ENCODE results near the gene TRAF7.

TRAF7 gene

GRCh38 chr16:2196981-2197511 lies 41.5 kb downstream of the TRAF7 start:
- H3K4me3 ChIP-seq (ENCODE audit: insufficient read depth, low read length, poor library complexity, severe bottlenecking), result no peak overlapping the region
- no peaks in the 10 kb centered on the region for H3K27me3 ChIP-seq (ENCODE audit: low read length)
- TF ChIP-seq CTCF (IDR thresholded peaks at IDR 0.05; ENCODE audit: insufficient read depth, low read length, poor library complexity, severe bottlenecking) (no peak), EZH2phosphoT487 (conservative IDR thresholded peaks at IDR 0.05; ENCODE audit: low read length) (no peak)

GRCh38 chr16:2197765-2198164 lies 42.2 kb downstream of the TRAF7 start:
- TF ChIP-seq EZH2phosphoT487 (conservative IDR thresholded peaks at IDR 0.05; ENCODE audit: low read length) (no peak), CTCF (IDR thresholded peaks at IDR 0.05; ENCODE audit: insufficient read depth, low read length, poor library complexity, severe bottlenecking) (no peak)
- Histone ChIP-seq H3K27me3 (ENCODE audit: low read length) (no peaks in the 10 kb centered on the region), H4K20me1 (ENCODE audit: low read depth, low read length) (no peaks in the 10 kb centered on the region), H3K9me2 (replicated peaks; ENCODE audit: insufficient read depth, low read length) (no peaks in the 10 kb centered on the region), H3F3A (ENCODE audit: insufficient read depth) (0 out of 2 replicates have a peak, but pooled peaks cover 8% of the 10 kb centered on the region), H3K36me3 (ENCODE audit: low read length) (no peaks in the 10 kb centered on the region), H3K9me3 (ENCODE audit: insufficient read depth, low read length) (no peaks in the 10 kb centered on the region), H3K79me2 (ENCODE audit: insufficient read depth, low read length) (no peaks in the 10 kb centered on the region), H3K9ac (ENCODE audit: low read length) (no peak overlapping the region), H3K4me2 (ENCODE audit: low read depth, low read length, poor library complexity, severe bottlenecking) (no peak overlapping the region), H3K27ac (ENCODE audit: low read depth, low read length) (no peak overlapping the region), H3K4me3 (ENCODE audit: insufficient read depth, low read length, poor library complexity, severe bottlenecking) (no peak overlapping the region), H2AFZ (ENCODE audit: low read depth, low read length, severe bottlenecking) (no peak overlapping the region)

More at GRCh38 chr16:2196981-2197511, 41.5 kb downstream of the TRAF7 start:
- Histone ChIP-seq H3K9me3 (ENCODE audit: insufficient read depth, low read length) (no peaks in the 10 kb centered on the region), H3K9ac (ENCODE audit: low read length) (no peak overlapping the region), H3K79me2 (ENCODE audit: insufficient read depth, low read length) (no peaks in the 10 kb centered on the region), H2AFZ (ENCODE audit: low read depth, low read length, severe bottlenecking) (no peak overlapping the region), H3K27ac (ENCODE audit: low read depth, low read length) (no peak overlapping the region), H4K20me1 (ENCODE audit: low read depth, low read length) (no peaks in the 10 kb centered on the region), H3F3A (ENCODE audit: insufficient read depth) (0 out of 2 replicates have a peak, but pooled peaks cover 8% of the 10 kb centered on the region), H3K4me2 (ENCODE audit: low read depth, low read length, poor library complexity, severe bottlenecking) (no peak overlapping the region), H3K9me2 (replicated peaks; ENCODE audit: insufficient read depth, low read length) (no peaks in the 10 kb centered on the region), H3K36me3 (ENCODE audit: low read length) (no peaks in the 10 kb centered on the region)

- Histone ChIP-seq H3K27me3 (ENCODE audit: low read length) (no peaks in the 10 kb centered on the region), H3F3A (ENCODE audit: insufficient read depth) (0 out of 2 replicates have a peak, but pooled peaks cover 8% of the 10 kb centered on the region), H2AFZ (ENCODE audit: low read depth, low read length, severe bottlenecking) (no peak overlapping the region), H3K4me3 (ENCODE audit: insufficient read depth, low read length, poor library complexity, severe bottlenecking) (no peak overlapping the region), H3K9ac (ENCODE audit: low read length) (no peak overlapping the region), H3K9me2 (replicated peaks; ENCODE audit: insufficient read depth, low read length) (no peaks in the 10 kb centered on the region), H3K79me2 (ENCODE audit: insufficient read depth, low read length) (no peaks in the 10 kb centered on the region), H3K4me2 (ENCODE audit: low read depth, low read length, poor library complexity, severe bottlenecking) (no peak overlapping the region), H3K36me3 (ENCODE audit: low read length) (no peaks in the 10 kb centered on the region), H3K27ac (ENCODE audit: low read depth, low read length) (no peak overlapping the region), H3K9me3 (ENCODE audit: insufficient read depth, low read length) (no peaks in the 10 kb centered on the region), H4K20me1 (ENCODE audit: low read depth, low read length) (no peaks in the 10 kb centered on the region)
- no peak for TF ChIP-seq EZH2phosphoT487 (conservative IDR thresholded peaks at IDR 0.05; ENCODE audit: low read length)
- no peak for TF ChIP-seq CTCF (IDR thresholded peaks at IDR 0.05; ENCODE audit: insufficient read depth, low read length, poor library complexity, severe bottlenecking)
Observed at GRCh38 chr16:2198283-2198682, 42.7 kb downstream of the TRAF7 start.
